A673 (cell line): ENCODE data around the gene DEPDC7. TPM values are rescaled to one million over a fixed set of nuclear protein-coding genes. Genes with fewer than 3 reads are reported as not detected.
"Not testable (repeated sequence)": the region's sequence is repeated elsewhere in the genome, so short reads cannot be mapped to it uniquely, and the experiment has no call there.

ENCODE experiments used
- BruUV-seq: library from RNA; stranded (reverse); fragments of 400-500 nt; replicated peaks from 2 replicates; lab custom pipeline; 2021; lab: Mats Ljungman, UMichigan
- CTCF ChIA-PET: fragments of 300-600 bp; sonication (Branson Sonifier 250); formaldehyde crosslinking; loops from one replicate; lab custom pipeline; 2022; ENCODE audit warnings: antibody characterized with exemption; lab: Charles Lee
- POLR2A ChIA-PET: fragments of 300-600 bp; sonication (Branson Sonifier 250); formaldehyde crosslinking; loops from one replicate; lab custom pipeline; 2022; ENCODE audit warnings: antibody characterized with exemption; ENCODE audit not compliant: low non-redundant PET; lab: Charles Lee
- DNase-seq: peaks from one replicate; pipeline ENCODE4 v3.0.0-alpha.2; 2015; ENCODE audit warnings: low spot score
- H3K27ac ChIP-seq: fragments of 200-600 bp; sonication (generic); 2 replicates; pipeline ENCODE4 v1.5.1; 2016; ENCODE audit warnings: mixed run types, low read depth, mild to moderate bottlenecking, mixed read lengths, antibody characterized with exemption, low read length; ENCODE audit not compliant: poor library complexity, severe bottlenecking
- H3K27me3 ChIP-seq: fragments of 200-600 bp; sonication (generic); replicated peaks from 2 replicates; pipeline ENCODE4 v1.6.1; 2017; ENCODE audit warnings: mixed run types, low read depth, mild to moderate bottlenecking, mixed read lengths, antibody characterized with exemption, low read length; ENCODE audit not compliant: insufficient read depth, poor library complexity
- H3K36me3 ChIP-seq: fragments of 200-600 bp; sonication (generic); 2 replicates; pipeline ENCODE4 v1.6.1; 2016; ENCODE audit warnings: mixed run types, mild to moderate bottlenecking, mixed read lengths, antibody characterized with exemption, low read length; ENCODE audit not compliant: insufficient read depth, poor library complexity, severe bottlenecking
- H3K4me1 ChIP-seq: fragments of 200-600 bp; sonication (generic); 2 replicates; pipeline ENCODE4 v1.6.1; 2017; ENCODE audit warnings: mixed run types, mild to moderate bottlenecking, mixed read lengths, antibody characterized with exemption, low read length; ENCODE audit not compliant: insufficient read depth, poor library complexity, severe bottlenecking
- H3K4me3 ChIP-seq: fragments of 200-600 bp; sonication (generic); 2 replicates; pipeline ENCODE4 v1.5.1; 2016; ENCODE audit warnings: low read depth, mixed run types, mild to moderate bottlenecking, mixed read lengths, low read length; ENCODE audit not compliant: poor library complexity, severe bottlenecking
- H3K9me3 ChIP-seq: fragments of 200-600 bp; sonication (generic); 2 replicates; pipeline ENCODE4 v1.6.1; 2016; ENCODE audit warnings: mixed run types, low read depth, mild to moderate bottlenecking, mixed read lengths, antibody characterized with exemption, low read length; ENCODE audit not compliant: poor library complexity, severe bottlenecking
- EZH2 ChIP-seq: fragments of 200-600 bp; sonication (generic); IDR thresholded peaks from 2 replicates; pipeline ENCODE4 v1.6.1; 2017; ENCODE audit warnings: borderline replicate concordance, low read depth, mild to moderate bottlenecking, mixed read lengths, antibody characterized with exemption, low read length; ENCODE audit not compliant: poor library complexity, severe bottlenecking
- intact Hi-C: fragments of 100-400 bp; cut with micrococcal nuclease; formaldehyde crosslinking; loops from one replicate; pipeline ENCODE4 v1.10.0; 2022; ENCODE audit not compliant: unreplicated experiment
- total RNA-seq: library from RNA; stranded (reverse); gene quantifications from 2 replicates; pipeline ENCODE4 v1.2.3, GENCODE V29; 2021
- TF ChIP-seq, protein P1 (sequence below): fragments of 300-800, 200-600 bp; sonication (generic); conservative IDR thresholded peaks from 2 replicates; pipeline ENCODE4 v1.5.1; 2017; ENCODE audit warnings: low read depth, mild to moderate bottlenecking, antibody characterized with exemption, low read length, moderate library complexity, mixed read lengths

The DEPDC7 gene
- total RNA-seq, 1 experiment from 2014 or later: 11.4 TPM

DNA sequence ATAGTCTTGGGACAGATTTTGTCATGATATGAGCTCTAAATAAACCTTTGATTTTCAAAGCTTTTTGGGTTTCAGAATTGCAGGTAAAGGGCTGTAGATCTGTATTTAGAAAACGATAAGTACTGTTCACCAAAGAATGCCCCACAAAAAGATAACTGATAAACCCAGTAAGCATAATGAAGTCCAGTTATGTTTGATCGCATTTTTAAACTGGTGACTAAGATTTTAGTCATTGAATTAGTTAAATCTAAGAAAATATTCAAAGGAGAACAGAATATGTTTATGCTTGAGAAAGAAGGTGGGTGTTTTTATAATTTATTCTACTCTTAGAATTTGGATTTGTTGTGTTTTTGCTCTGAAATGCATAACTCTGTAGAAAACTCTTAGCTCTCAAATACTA, 11.6 kb downstream of the DEPDC7 start:
- Histone ChIP-seq H3K4me3 (no peak overlapping the region), H3K27me3 (no peaks in the 10 kb centered on the region), H3K4me1 (peaks cover 12% of the 10 kb centered on the region), H3K27ac (no peak overlapping the region), H3K36me3 (no peaks in the 10 kb centered on the region), H3K9me3 (no peaks in the 10 kb centered on the region)
- TF ChIP-seq EZH2: no peak
- TF ChIP-seq, protein P1, sequence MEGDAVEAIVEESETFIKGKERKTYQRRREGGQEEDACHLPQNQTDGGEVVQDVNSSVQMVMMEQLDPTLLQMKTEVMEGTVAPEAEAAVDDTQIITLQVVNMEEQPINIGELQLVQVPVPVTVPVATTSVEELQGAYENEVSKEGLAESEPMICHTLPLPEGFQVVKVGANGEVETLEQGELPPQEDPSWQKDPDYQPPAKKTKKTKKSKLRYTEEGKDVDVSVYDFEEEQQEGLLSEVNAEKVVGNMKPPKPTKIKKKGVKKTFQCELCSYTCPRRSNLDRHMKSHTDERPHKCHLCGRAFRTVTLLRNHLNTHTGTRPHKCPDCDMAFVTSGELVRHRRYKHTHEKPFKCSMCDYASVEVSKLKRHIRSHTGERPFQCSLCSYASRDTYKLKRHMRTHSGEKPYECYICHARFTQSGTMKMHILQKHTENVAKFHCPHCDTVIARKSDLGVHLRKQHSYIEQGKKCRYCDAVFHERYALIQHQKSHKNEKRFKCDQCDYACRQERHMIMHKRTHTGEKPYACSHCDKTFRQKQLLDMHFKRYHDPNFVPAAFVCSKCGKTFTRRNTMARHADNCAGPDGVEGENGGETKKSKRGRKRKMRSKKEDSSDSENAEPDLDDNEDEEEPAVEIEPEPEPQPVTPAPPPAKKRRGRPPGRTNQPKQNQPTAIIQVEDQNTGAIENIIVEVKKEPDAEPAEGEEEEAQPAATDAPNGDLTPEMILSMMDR: no peak
- intact Hi-C loops: no loop called here
- no TSS peak for BruUV-seq
- DNase-seq: no peak
- ChIA-PET POLR2A (no interaction called here), CTCF (no interaction called here)

DNA sequence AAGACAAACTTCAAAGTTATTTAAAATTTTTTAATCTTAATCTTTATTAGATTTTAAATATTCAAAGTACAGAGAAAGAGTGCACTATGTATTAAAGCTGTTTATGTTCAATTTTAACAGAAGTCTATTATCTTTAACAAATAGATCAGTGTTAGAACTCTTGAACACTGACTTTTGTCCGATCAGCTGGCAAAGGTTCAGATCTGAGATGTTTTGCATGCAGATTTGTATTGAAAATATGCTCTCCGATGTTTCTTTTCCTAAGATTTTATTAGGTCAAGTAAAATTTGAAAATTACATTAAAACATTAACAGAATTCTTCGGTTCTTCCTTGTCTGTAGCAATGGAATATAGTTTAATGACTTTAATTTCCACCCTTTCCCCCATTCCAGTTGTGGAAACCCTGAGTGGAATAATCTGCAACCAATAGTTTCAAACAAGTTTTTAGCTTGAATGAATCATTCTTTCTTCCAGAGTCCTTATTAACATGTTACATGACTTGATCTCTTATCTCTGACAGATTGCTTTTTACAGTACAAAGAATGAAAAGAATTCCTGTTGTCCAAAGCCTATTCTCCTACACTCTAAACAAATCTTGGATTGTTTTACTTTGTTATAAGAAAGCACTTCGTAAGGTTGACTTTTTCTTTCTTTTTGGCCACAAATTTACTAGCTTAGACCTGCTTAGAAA, 12.3 kb downstream of the DEPDC7 start:
- no peak for TF ChIP-seq EZH2
- TF ChIP-seq, protein P1: no peak
- H3K4me1 ChIP-seq: peaks cover 11% of the 10 kb centered on the region
- no peaks in the 10 kb centered on the region for H3K9me3 ChIP-seq
- no peak overlapping the region for H3K4me3 ChIP-seq
- intact Hi-C loops: no loop called here
- H3K27me3 ChIP-seq: no peaks in the 10 kb centered on the region
- H3K36me3 ChIP-seq: no peaks in the 10 kb centered on the region
- POLR2A ChIA-PET: no interaction called here
- CTCF ChIA-PET: no interaction called here
- no peak for DNase-seq
- no TSS peak for BruUV-seq
- no peak overlapping the region for H3K27ac ChIP-seq

GRCh38 chr11:33028537-33028914, 12.8 kb downstream of the DEPDC7 start:
- Histone ChIP-seq H3K36me3 (no peaks in the 10 kb centered on the region), H3K27me3 (no peaks in the 10 kb centered on the region), H3K9me3 (no peaks in the 10 kb centered on the region), H3K4me1 (peaks cover 9% of the 10 kb centered on the region), H3K4me3 (no peak overlapping the region), H3K27ac (no peak overlapping the region)
- intact Hi-C loops: no loop called here
- TF ChIP-seq EZH2: no peak
- TF ChIP-seq, protein P1: no peak
- no TSS peak for BruUV-seq
- CTCF ChIA-PET: no interaction called here
- no peak for DNase-seq
- POLR2A ChIA-PET: no interaction called here

- POLR2A ChIA-PET, intact Hi-C loops, H3K36me3 ChIP-seq, H3K9me3 ChIP-seq, H3K4me3 ChIP-seq, DNase-seq, BruUV-seq, H3K27ac ChIP-seq, H3K27me3 ChIP-seq, H3K4me1 ChIP-seq: not testable (repeated sequence)
- CTCF ChIA-PET: interaction anchor here (0.7 kb wide), 1 partner anchor 26 kb away, joined by 6 read pairs; no protein-coding TSS in a partner anchor
Measured at GRCh38 chr11:33029218-33029617, 13.5 kb downstream of the DEPDC7 start.
